ENCODE data around the gene ACOD1.

The ACOD1 gene

GRCh38 chr13:76991796-76992547 is 43.7 kb downstream of the ACOD1 start, which contains the start of gene CLN5:
TSS of gene CLN5 (plus strand) at chr13:76992081. CDS start at chr13:76992099, 18 bp downstream.
- peak; percentile 86 to 88 for DNase-seq (ENCODE audit: low read depth in 2 of 2)

GRCh38 chr13:76992548-76993001 is 44.3 kb downstream of the ACOD1 start:
- no peak for DNase-seq (ENCODE audit: low read depth in 2 of 2)

GRCh38 chr13:76993021-76993420 is 44.7 kb downstream of the ACOD1 start:
- no peak for DNase-seq (ENCODE audit: low read depth in 2 of 2)

- DNase-seq (ENCODE audit: low read depth in 2 of 2), result no peak
Measured at GRCh38 chr13:76993473-76993872, 45.2 kb downstream of the ACOD1 start.

- no peak for DNase-seq (ENCODE audit: low read depth in 2 of 2)
Measured at GRCh38 chr13:76994281-76994680, 46.0 kb downstream of the ACOD1 start.

GRCh38 chr13:77000475-77000874 is 52.2 kb downstream of the ACOD1 start:
- DNase-seq (ENCODE audit: low read depth in 2 of 2), result no peak

GRCh38 chr13:77001540-77001939 is 53.2 kb downstream of the ACOD1 start:
- DNase-seq (ENCODE audit: low read depth in 2 of 2), result no peak

- DNase-seq (ENCODE audit: low read depth in 2 of 2), result no peak
Measured at GRCh38 chr13:77001963-77002587, 53.8 kb downstream of the ACOD1 start.

- DNase-seq (ENCODE audit: low read depth in 2 of 2), result no peak
Measured at GRCh38 chr13:77002590-77003190, 54.4 kb downstream of the ACOD1 start.
